Upper lobe of left lung (tissue), 4 donors: ENCODE data around the gene ASCC1.

Experiments used
- EP300 ChIP-seq, 4 donors: sonication (generic); formaldehyde crosslinking; IDR thresholded peaks; one replicate each; pipeline ENCODE4 v1.5.1; 2017; ENCODE audit warnings: antibody characterized with exemption in 4 of 4, control low read depth in 2 of 4
- POLR2A ChIP-seq, 4 donors: fragments of 450-650 bp; IDR thresholded peaks; one replicate each; pipeline ENCODE4 v1.5.1; 2016 to 2017; ENCODE audit warnings: antibody characterized with exemption in 4 of 4, mild to moderate bottlenecking in 2 of 4
- POLR2AphosphoS5 ChIP-seq, 2 donors: sonication (generic); formaldehyde crosslinking; IDR thresholded peaks; one replicate each; pipeline ENCODE4 v1.5.1; 2017; ENCODE audit warnings: antibody characterized with exemption in 2 of 2
- TF ChIP-seq, protein P1 (sequence below), 6 experiments: fragments of 450-650 bp in 4 of 6; fragments of 200-600 bp in 2 of 6; sonication (generic) in 2 of 6; IDR thresholded peaks; one replicate each; pipeline ENCODE4 v1.5.1; 2016 to 2019; ENCODE audit warnings: antibody characterized with exemption in 6 of 6

DNA sequence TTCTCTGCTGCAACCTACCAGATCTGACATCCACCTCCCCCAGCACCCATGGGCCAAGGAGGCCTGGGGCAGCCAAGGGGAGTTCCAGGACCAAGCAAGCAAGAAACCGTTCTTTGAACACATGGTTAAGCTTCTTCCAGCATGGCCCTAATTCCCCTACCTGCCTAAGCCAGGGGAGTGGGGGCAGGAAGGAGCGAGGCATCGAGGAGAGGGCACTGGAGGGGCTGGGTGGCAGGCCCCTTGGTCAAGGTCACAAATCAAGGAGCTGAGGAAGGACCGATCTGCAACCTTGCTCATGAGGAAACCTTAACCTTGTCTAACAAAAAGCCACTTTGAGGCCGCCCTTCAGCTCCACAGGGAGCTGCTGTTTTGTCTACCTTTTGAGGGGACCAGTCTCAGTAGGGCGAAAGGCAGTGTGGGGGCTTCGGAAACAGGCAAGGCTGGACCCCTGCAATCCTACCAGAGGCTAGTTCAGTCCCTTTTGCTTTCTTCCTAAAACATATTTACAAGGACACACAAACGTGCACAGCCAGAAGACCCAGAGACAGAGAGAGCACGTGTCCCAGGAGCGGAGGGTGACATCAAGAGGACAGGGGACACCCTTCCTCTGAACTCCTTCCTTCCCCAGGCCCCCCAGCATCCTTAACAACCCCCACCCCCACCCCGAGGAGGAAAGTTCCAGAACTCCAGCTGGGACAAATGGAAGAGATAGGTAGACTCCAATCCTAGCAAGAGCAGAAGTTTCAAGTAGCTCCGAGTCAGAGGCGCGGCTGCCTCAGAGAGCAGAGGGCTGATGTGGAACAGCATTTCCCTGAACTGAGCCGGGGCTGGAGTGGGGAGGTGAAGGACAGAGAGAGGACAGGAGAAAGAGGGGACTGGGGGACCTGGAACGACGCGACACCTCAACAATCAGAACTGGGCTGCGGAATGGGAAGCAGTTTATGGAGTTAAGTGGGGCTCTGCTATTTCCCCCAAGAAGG lies 155.9 kb downstream of the ASCC1 start:
- TF ChIP-seq, protein P1, sequence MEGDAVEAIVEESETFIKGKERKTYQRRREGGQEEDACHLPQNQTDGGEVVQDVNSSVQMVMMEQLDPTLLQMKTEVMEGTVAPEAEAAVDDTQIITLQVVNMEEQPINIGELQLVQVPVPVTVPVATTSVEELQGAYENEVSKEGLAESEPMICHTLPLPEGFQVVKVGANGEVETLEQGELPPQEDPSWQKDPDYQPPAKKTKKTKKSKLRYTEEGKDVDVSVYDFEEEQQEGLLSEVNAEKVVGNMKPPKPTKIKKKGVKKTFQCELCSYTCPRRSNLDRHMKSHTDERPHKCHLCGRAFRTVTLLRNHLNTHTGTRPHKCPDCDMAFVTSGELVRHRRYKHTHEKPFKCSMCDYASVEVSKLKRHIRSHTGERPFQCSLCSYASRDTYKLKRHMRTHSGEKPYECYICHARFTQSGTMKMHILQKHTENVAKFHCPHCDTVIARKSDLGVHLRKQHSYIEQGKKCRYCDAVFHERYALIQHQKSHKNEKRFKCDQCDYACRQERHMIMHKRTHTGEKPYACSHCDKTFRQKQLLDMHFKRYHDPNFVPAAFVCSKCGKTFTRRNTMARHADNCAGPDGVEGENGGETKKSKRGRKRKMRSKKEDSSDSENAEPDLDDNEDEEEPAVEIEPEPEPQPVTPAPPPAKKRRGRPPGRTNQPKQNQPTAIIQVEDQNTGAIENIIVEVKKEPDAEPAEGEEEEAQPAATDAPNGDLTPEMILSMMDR (IDR thresholded peaks at IDR 0.05) = no peak
- no peak for TF ChIP-seq EP300 (IDR thresholded peaks at IDR 0.05)
- no peak for TF ChIP-seq POLR2A (IDR thresholded peaks at IDR 0.05)
- TF ChIP-seq POLR2AphosphoS5 (IDR thresholded peaks at IDR 0.05) = no peak
